Loucy (cell line): Measurements from ENCODE around the gene FBN1.

Experiments
- H2AFZ ChIP-seq: fragments of 200-600 bp; sonication (generic); 2 replicates; pipeline ENCODE4 v1.6.0; 2016; ENCODE audit warnings: antibody characterized with exemption, mild to moderate bottlenecking, low read length, moderate library complexity
- H3F3A ChIP-seq: fragments of 200-600 bp; 2 replicates; pipeline ENCODE4 v1.6.0; 2016; ENCODE audit warnings: antibody characterized with exemption, low read depth, mild to moderate bottlenecking
- H3K27me3 ChIP-seq: fragments of 200-600 bp; sonication (generic); 2 replicates; pipeline ENCODE4 v1.6.1; 2014; ENCODE audit warnings: low read length, mild to moderate bottlenecking; ENCODE audit not compliant: insufficient read depth, poor library complexity, severe bottlenecking
- H3K36me3 ChIP-seq: fragments of 200-600 bp; sonication (generic); 2 replicates; pipeline ENCODE4 v1.6.1; 2016; ENCODE audit warnings: low read length; ENCODE audit not compliant: insufficient read depth
- H3K4me1 ChIP-seq: fragments of 200-600 bp; sonication (generic); 2 replicates; pipeline ENCODE4 v1.5.1; 2014; ENCODE audit warnings: low read length, mild to moderate bottlenecking; ENCODE audit not compliant: insufficient read depth, poor library complexity, severe bottlenecking
- H3K4me2 ChIP-seq: fragments of 200-600 bp; sonication (generic); 2 replicates; pipeline ENCODE4 v1.6.0; 2014; ENCODE audit warnings: antibody characterized with exemption, low read length, low read depth, mild to moderate bottlenecking; ENCODE audit not compliant: poor library complexity, severe bottlenecking
- H3K4me3 ChIP-seq: fragments of 200-600 bp; sonication (generic); 2 replicates; pipeline ENCODE4 v1.5.1; 2014; ENCODE audit warnings: low read length, mild to moderate bottlenecking, mixed read lengths; ENCODE audit not compliant: poor library complexity, severe bottlenecking
- H3K79me2 ChIP-seq: fragments of 200-600 bp; sonication (generic); 2 replicates; pipeline ENCODE4 v1.6.1; 2014; ENCODE audit warnings: low read length; ENCODE audit not compliant: insufficient read depth
- H3K9ac ChIP-seq: fragments of 200-600 bp; sonication (generic); 2 replicates; pipeline ENCODE4 v1.6.0; 2014; ENCODE audit warnings: mild to moderate bottlenecking, low read depth, low read length, moderate library complexity; ENCODE audit not compliant: poor library complexity, severe bottlenecking
- H3K9me2 ChIP-seq: fragments of 200-600 bp; sonication (generic); replicated peaks from 2 replicates; pipeline ENCODE4 v1.6.1; 2016; ENCODE audit warnings: low read depth, low read length, mixed read lengths
- H3K9me3 ChIP-seq: fragments of 200-600 bp; sonication (generic); 2 replicates; pipeline ENCODE4 v1.6.1; 2014; ENCODE audit warnings: mild to moderate bottlenecking, antibody characterized with exemption, low read length, low read depth; ENCODE audit not compliant: insufficient read depth
- H4K20me1 ChIP-seq: fragments of 200-600 bp; sonication (generic); 2 replicates; pipeline ENCODE4 v1.6.0; 2014; ENCODE audit warnings: antibody characterized with exemption, low read length, mild to moderate bottlenecking; ENCODE audit not compliant: insufficient read depth, poor library complexity, severe bottlenecking
- EZH2phosphoT487 ChIP-seq: fragments of 200-600 bp; IDR thresholded peaks from 2 replicates; pipeline ENCODE4 v1.6.1; 2018; ENCODE audit warnings: antibody characterized with exemption, mild to moderate bottlenecking, moderate library complexity, borderline replicate concordance
- TF ChIP-seq, protein P1 (sequence below): fragments of 200-600 bp; sonication (generic); conservative IDR thresholded peaks from 2 replicates; pipeline ENCODE4 v1.5.1; 2014; ENCODE audit warnings: mild to moderate bottlenecking, antibody characterized with exemption, low read length

FBN1 gene

DNA sequence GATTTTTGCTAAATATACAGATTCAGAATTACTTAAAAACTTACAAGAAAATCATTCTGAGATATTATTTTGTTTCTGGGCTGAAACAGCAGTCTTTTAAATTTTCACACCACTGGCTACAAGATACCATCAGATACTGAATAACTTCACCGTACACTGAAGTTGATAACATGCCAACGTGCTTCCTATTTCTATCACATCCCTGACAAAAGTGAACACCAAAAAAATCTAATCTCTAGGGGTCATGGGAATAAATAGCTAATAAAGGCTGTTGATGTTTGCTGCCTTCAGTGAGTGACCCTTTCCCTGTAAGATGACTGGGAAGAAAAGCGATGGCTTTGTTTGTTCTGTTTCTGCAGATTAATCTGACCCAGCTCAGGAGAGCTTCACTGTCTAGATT is 193.8 kb downstream of the FBN1 start:
- Histone ChIP-seq H3K79me2 (no peaks in the 10 kb centered on the region), H3K27me3 (no peaks in the 10 kb centered on the region), H3K4me2 (no peak overlapping the region), H3K9me2 (no peaks in the 10 kb centered on the region), H4K20me1 (no peaks in the 10 kb centered on the region), H3K9ac (no peak overlapping the region), H3K9me3 (no peaks in the 10 kb centered on the region), H2AFZ (no peak overlapping the region), H3K4me3 (no peak overlapping the region), H3K36me3 (no peaks in the 10 kb centered on the region), H3K4me1 (no peaks in the 10 kb centered on the region), H3F3A (no peaks in the 10 kb centered on the region)
- TF ChIP-seq, protein P1, sequence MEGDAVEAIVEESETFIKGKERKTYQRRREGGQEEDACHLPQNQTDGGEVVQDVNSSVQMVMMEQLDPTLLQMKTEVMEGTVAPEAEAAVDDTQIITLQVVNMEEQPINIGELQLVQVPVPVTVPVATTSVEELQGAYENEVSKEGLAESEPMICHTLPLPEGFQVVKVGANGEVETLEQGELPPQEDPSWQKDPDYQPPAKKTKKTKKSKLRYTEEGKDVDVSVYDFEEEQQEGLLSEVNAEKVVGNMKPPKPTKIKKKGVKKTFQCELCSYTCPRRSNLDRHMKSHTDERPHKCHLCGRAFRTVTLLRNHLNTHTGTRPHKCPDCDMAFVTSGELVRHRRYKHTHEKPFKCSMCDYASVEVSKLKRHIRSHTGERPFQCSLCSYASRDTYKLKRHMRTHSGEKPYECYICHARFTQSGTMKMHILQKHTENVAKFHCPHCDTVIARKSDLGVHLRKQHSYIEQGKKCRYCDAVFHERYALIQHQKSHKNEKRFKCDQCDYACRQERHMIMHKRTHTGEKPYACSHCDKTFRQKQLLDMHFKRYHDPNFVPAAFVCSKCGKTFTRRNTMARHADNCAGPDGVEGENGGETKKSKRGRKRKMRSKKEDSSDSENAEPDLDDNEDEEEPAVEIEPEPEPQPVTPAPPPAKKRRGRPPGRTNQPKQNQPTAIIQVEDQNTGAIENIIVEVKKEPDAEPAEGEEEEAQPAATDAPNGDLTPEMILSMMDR = no peak
- TF ChIP-seq EZH2phosphoT487 = no peak

DNA sequence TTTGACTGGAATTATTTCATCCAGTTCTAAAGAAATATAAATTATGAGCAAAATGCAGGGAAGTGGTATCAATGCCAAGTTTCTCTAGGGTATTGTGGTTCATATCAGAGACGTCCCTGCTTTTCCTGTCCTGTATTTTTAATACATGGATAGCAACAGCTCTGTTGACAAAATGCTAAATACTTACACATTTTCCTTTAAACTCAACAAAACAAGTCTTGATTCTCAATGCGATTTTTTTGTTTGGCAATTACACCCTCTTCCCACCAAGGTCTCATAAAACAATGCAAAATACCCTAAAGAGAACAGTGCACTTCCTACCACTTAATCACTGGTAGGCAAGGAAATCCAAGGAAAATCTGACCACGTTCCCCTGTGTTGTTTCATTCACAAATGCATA is 194.3 kb downstream of the FBN1 start:
- no peak for TF ChIP-seq EZH2phosphoT487
- TF ChIP-seq, protein P1 = no peak
- H3K27me3 ChIP-seq = no peaks in the 10 kb centered on the region
- H3K9me2 ChIP-seq = no peaks in the 10 kb centered on the region
- H3K9ac ChIP-seq = no peak overlapping the region
- H3K36me3 ChIP-seq = no peaks in the 10 kb centered on the region
- no peaks in the 10 kb centered on the region for H4K20me1 ChIP-seq
- no peaks in the 10 kb centered on the region for H3F3A ChIP-seq
- H3K79me2 ChIP-seq = no peaks in the 10 kb centered on the region
- no peaks in the 10 kb centered on the region for H3K4me1 ChIP-seq
- H3K4me3 ChIP-seq = no peak overlapping the region
- no peak overlapping the region for H2AFZ ChIP-seq
- H3K9me3 ChIP-seq = no peaks in the 10 kb centered on the region
- no peak overlapping the region for H3K4me2 ChIP-seq

DNA sequence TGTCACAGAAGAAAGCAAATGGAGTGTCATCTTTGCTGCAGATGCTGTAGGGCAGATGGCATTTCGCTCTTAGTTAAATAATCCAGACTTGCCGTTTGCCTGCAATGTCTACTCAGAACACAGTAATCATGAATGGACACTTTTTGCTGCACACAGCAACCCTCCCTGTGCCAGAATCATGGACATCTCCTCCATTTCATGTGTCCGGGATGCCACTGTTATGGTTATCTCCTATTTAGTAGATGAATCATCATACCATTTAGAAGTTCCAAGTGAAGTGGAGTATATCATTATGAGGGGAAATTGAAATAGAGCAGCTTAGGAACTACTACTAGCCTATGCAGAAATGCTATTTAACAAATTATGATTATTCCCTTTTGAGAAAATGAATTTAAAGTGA is 195.8 kb downstream of the FBN1 start:
- H3F3A ChIP-seq = no peaks in the 10 kb centered on the region
- no peak for TF ChIP-seq EZH2phosphoT487
- TF ChIP-seq, protein P1 = no peak
- no peaks in the 10 kb centered on the region for H3K36me3 ChIP-seq
- no peak overlapping the region for H3K4me3 ChIP-seq
- no peaks in the 10 kb centered on the region for H3K4me1 ChIP-seq
- H3K27me3 ChIP-seq = no peaks in the 10 kb centered on the region
- H3K9ac ChIP-seq = no peak overlapping the region
- no peak overlapping the region for H3K4me2 ChIP-seq
- H2AFZ ChIP-seq = no peak overlapping the region
- H3K9me2 ChIP-seq = no peaks in the 10 kb centered on the region
- H3K9me3 ChIP-seq = no peaks in the 10 kb centered on the region
- no peaks in the 10 kb centered on the region for H3K79me2 ChIP-seq
- no peaks in the 10 kb centered on the region for H4K20me1 ChIP-seq
